ENCODE results near the gene RAC2. TPM values are rescaled to one million over a fixed set of nuclear protein-coding genes. Genes with fewer than 3 reads are reported as not detected.
"Not testable (repeated sequence)": the region's sequence is repeated elsewhere in the genome, so short reads cannot be mapped to it uniquely, and the experiment has no call there.

Gene RAC2
- total RNA-seq, 1 donor from 2014 or later = 26.1 TPM

- DNase-seq (ENCODE audit: low spot score) = peak; percentile 88
Measured at GRCh38 chr22:37206841-37207821, 36.9 kb downstream of the RAC2 start.

- DNase-seq (ENCODE audit: low spot score) = peak; percentile 62
Measured at GRCh38 chr22:37206118-37206840, 37.8 kb downstream of the RAC2 start.

GRCh38 chr22:37205046-37205445 lies 39.0 kb downstream of the RAC2 start:
- peak; percentile 60 for DNase-seq (ENCODE audit: low spot score)

GRCh38 chr22:37204045-37204655 lies 39.9 kb downstream of the RAC2 start:
- DNase-seq (ENCODE audit: low spot score) = peak; percentile 37

- DNase-seq (ENCODE audit: low spot score) = peak; percentile 77
Measured at GRCh38 chr22:37203354-37204044, 40.6 kb downstream of the RAC2 start.

- peak; percentile 55 for DNase-seq (ENCODE audit: low spot score)
Measured at GRCh38 chr22:37202716-37203115, 41.4 kb downstream of the RAC2 start.

- peak; percentile 12 for DNase-seq (ENCODE audit: low spot score)
Measured at GRCh38 chr22:37202001-37202555, 42.0 kb downstream of the RAC2 start.

- not testable (repeated sequence) for DNase-seq (ENCODE audit: low spot score)
Measured at GRCh38 chr22:37201443-37201820, 42.6 kb downstream of the RAC2 start.

- DNase-seq (ENCODE audit: low spot score) = no peak
Measured at GRCh38 chr22:37199760-37200108, 44.3 kb downstream of the RAC2 start.

- DNase-seq (ENCODE audit: low spot score) = peak; percentile 100
Measured at GRCh38 chr22:37199103-37199759, 44.8 kb downstream of the RAC2 start.

GRCh38 chr22:37198258-37199102 lies 45.6 kb downstream of the RAC2 start:
- DNase-seq (ENCODE audit: low spot score) = peak; percentile 95

- no peak for DNase-seq (ENCODE audit: low spot score)
Measured at GRCh38 chr22:37197451-37198257, 46.4 kb downstream of the RAC2 start.

- DNase-seq (ENCODE audit: low spot score) = no peak
Measured at GRCh38 chr22:37196539-37197450, 47.3 kb downstream of the RAC2 start.

GRCh38 chr22:37195921-37196320 lies 48.1 kb downstream of the RAC2 start:
- no peak for DNase-seq (ENCODE audit: low spot score)

- DNase-seq (ENCODE audit: low spot score) = no peak
Measured at GRCh38 chr22:37194750-37195149, 49.3 kb downstream of the RAC2 start.

- DNase-seq (ENCODE audit: low spot score) = no peak
Measured at GRCh38 chr22:37193629-37194191, 50.4 kb downstream of the RAC2 start.

- no peak for DNase-seq (ENCODE audit: low spot score)
Measured at GRCh38 chr22:37192741-37193140, 51.3 kb downstream of the RAC2 start.
